Astrocyte of the cerebellum (primary cell): Measurements from ENCODE around the gene HAUS8.
"Not testable (repeated sequence)": the region's sequence is repeated elsewhere in the genome, so short reads cannot be mapped to it uniquely, and the experiment has no call there.

Experiments
- DNase-seq: peaks from one replicate; pipeline ENCODE4 v3.0.0-alpha.2; 2011; ENCODE audit warnings: low read depth
- H3K4me3 ChIP-seq: 2 replicates; pipeline ENCODE4 v1.5.1; 2011; ENCODE audit warnings: mild to moderate bottlenecking, low read depth, low read length, moderate library complexity
- CTCF ChIP-seq: IDR thresholded peaks from 2 replicates; pipeline ENCODE4 v1.5.1; 2012; ENCODE audit warnings: low read length, low read depth, moderate library complexity, mild to moderate bottlenecking; ENCODE audit errors: missing control alignments
- in situ Hi-C: cut with HindIII; loops from 2 replicates; pipeline ENCODE4 v1.10.0; 2017; ENCODE audit warnings: low sequenced_read_pairs

The HAUS8 gene

DNA sequence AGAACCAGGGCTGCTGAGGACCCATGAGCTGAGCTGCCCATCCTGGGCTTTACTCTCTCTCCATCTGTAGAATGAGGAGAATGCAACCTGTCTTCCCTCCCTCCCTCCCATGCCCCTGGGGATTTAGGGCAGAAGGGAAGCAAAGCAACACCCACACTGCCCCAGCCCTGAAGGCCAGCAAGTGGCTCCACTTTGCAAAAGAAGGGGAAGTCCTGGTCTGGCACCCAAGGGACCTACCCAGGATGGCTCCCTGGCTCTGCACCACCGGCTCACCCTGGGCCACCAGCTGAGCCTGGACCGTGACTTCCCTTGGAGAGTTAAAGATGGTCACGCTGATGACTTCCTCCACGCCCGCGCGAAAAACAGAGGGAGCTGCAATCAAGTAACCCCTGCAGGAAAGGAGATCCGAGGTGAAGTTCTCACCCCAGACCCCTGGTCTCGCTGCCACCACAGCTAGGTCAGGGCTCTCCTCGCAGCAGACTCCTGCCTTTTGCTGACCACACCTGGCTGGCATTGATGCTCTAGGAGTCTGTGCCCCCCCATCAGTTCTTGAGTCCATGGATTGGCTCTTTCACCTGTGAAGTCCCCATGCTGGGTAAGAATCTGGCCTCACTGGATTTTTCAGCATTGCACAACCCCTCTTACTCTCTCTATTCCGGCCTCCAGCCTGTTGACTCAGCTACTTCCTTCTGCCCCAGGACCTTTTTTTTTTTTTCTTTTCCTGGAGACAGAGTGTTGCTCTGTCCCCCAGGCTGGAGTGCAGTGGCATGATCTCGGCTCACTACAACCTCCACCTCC, 53.3 kb downstream of the HAUS8 start:
- no peak for TF ChIP-seq CTCF
- DNase-seq: no peak
- in situ Hi-C loops: no loop called here
- H3K4me3 ChIP-seq: no peak overlapping the region

GRCh38 chr19:17021328-17021727, 53.9 kb downstream of the HAUS8 start:
- in situ Hi-C loops: no loop called here
- no peak overlapping the region for H3K4me3 ChIP-seq
- TF ChIP-seq CTCF: no peak
- no peak for DNase-seq

- no peak overlapping the region for H3K4me3 ChIP-seq
- TF ChIP-seq CTCF: no peak
- DNase-seq: no peak
- in situ Hi-C loops: no loop called here
Observed at GRCh38 chr19:17020823-17021222, 54.4 kb downstream of the HAUS8 start.

DNA sequence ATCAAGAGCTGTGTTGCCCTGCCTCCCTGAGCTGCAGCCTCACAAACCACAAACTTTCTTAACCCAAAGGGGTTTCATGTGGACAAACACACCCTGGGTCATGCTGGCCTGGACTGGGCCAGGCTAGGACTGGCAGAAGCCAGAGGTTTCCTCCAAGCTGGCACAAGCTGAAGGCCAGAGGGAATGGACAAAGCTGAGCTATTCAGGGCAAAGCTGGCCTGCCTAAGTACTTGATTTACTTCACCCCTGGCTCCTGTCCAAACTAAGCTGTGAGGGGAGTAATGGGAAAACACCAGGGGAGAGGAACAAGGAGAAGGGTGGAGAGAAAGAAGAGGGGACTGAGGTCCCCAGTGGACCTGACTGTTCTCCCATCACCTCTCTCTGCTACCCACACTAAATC, 54.9 kb downstream of the HAUS8 start:
- no peak for DNase-seq
- in situ Hi-C loops: no loop called here
- no peak for TF ChIP-seq CTCF

DNA sequence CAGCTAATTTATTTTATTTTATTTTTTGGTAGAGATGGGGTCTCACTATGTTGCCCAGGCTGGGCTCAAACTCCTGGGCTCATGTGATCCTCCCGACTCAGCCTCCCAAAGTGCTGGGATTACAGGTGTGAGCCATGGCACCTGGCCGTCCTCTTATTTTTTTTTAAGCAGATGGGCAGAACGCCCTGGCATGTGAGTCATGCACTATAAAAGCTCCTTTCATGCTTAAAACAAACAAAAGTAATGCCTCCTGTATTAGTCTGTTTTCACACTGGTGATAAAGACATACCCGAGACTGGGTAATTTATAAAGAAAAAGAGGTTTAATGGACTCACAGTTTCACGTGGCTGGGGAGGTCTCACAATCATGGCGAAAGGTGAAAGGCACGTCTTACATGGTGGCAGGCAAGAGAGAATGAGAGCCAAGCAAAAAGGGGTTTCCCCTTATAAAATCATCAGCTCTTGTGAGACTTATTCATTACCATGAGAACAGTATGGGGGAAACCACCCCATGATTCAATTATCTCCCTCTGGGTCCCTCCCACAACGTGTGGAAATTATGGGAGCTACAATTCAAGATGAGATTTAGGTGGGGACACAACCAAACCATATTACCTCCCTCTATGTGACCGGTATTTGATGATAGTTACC, 60.9 kb downstream of the HAUS8 start:
- DNase-seq, in situ Hi-C loops: not testable (repeated sequence)

More for the DNA sequence above, 54.9 kb downstream of the HAUS8 start:
- no peak overlapping the region for H3K4me3 ChIP-seq

DNA sequence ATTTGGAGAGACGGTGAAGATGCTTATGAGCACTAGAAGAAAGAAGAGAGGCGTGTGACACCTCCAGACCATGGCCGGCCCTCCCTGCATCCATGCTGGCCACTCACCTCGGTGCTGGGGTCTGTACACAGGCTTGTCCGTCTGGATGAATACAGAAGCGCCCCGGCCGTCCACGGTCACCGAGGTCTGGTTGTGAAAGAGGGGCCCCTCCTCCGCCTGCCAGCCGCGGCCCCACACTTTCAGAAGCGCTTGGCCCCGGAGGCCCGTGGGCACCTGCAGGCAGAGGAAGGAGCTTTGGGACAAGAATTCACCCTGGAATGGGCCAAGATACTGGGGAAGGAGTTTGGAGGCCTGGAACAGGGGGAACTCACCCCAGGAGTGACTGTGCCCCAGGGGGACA, 63.8 kb downstream of the HAUS8 start:
- H3K4me3 ChIP-seq: no peak overlapping the region
- TF ChIP-seq CTCF: no peak
- in situ Hi-C loops: no loop called here
- no peak for DNase-seq

More for the DNA sequence above, 60.9 kb downstream of the HAUS8 start:
- H3K4me3 ChIP-seq: not testable (repeated sequence)

GRCh38 chr19:17006579-17006978, 68.7 kb downstream of the HAUS8 start:
- no peak for DNase-seq
- in situ Hi-C loops: no loop called here
- H3K4me3 ChIP-seq: no peak overlapping the region
- no peak for TF ChIP-seq CTCF
